H1 (cell line): ENCODE measurements around the gene ARAP2. TPM values are rescaled to one million over a fixed set of nuclear protein-coding genes. Genes with fewer than 3 reads are reported as not detected.

Source experiments
- CTCF ChIA-PET: fragments of 300-600 bp; sonication (Branson Sonifier 250); formaldehyde crosslinking; loops from one replicate; lab custom pipeline; 2021; ENCODE audit not compliant: partially characterized antibody; lab: Charles Lee
- POLR2A ChIA-PET: fragments of 300-600 bp; sonication (Branson Sonifier 250); formaldehyde crosslinking; loops from one replicate; lab custom pipeline; 2021; ENCODE audit warnings: inconsistent platforms; ENCODE audit not compliant: partially characterized antibody; lab: Charles Lee
- DNase-seq, 2 experiments: peaks; one replicate each; pipeline versions ENCODE4 v3.0.0 to v3.0.0-alpha.2; 2010 to 2022; ENCODE audit warnings: low spot score in 2 of 2, low read depth in 1 of 2, mixed read lengths in 1 of 2
- FAIRE-seq: peaks from 2 replicates; lab custom pipeline; 2011; peaks lifted over from hg19 to GRCh38; lab: Jason Lieb, UNC
- H2AFZ ChIP-seq: 2 replicates; pipeline ENCODE4 v1.8.1; 2012; ENCODE audit warnings: low read length, inconsistent platforms
- H2AK5ac ChIP-seq: 2 replicates; pipeline ENCODE4 v1.6.1; 2013; ENCODE audit warnings: low read depth, low read length
- H2BK120ac ChIP-seq: replicated peaks from 2 replicates; pipeline ENCODE3; 2013; ENCODE audit warnings: low read depth, low read length, inconsistent platforms
- H2BK12ac ChIP-seq: 2 replicates; pipeline ENCODE4 v1.6.1; 2013; ENCODE audit warnings: low read depth, low read length
- H2BK15ac ChIP-seq: 2 replicates; pipeline ENCODE4 v1.6.1; 2013; ENCODE audit warnings: low read length
- H2BK20ac ChIP-seq: 2 replicates; pipeline ENCODE4 v1.6.1; 2013; ENCODE audit warnings: low read length
- H2BK5ac ChIP-seq: 2 replicates; pipeline ENCODE4 v1.6.1; 2013; ENCODE audit warnings: low read depth, low read length
- H3K14ac ChIP-seq: 2 replicates; pipeline ENCODE4 v1.6.1; 2013; ENCODE audit warnings: inconsistent platforms; ENCODE audit not compliant: insufficient read length
- H3K18ac ChIP-seq: 2 replicates; pipeline ENCODE4 v1.6.1; 2013; ENCODE audit warnings: low read length; ENCODE audit errors: extremely low read depth
- H3K23ac ChIP-seq: 2 replicates; pipeline ENCODE4 v1.6.1; 2013; ENCODE audit warnings: inconsistent platforms; ENCODE audit not compliant: insufficient read length
- H3K23me2 ChIP-seq: 2 replicates; pipeline ENCODE4 v1.6.1; 2013; ENCODE audit warnings: low read depth, low read length
- H3K27ac ChIP-seq: 2 replicates; pipeline ENCODE4 v1.6.1; 2011; ENCODE audit warnings: low read depth, low read length, inconsistent platforms
- H3K27me3 ChIP-seq, 4 experiments: replicated peaks in 1 of 4; 1 replicate in 1 of 4; 2 replicates in 3 of 4; pipeline versions ENCODE4 v1.6.1 to v1.8.1; 2011 to 2013; ENCODE audit warnings: low read length in 3 of 4, mild to moderate bottlenecking in 3 of 4, inconsistent platforms in 2 of 4, mixed read lengths in 2 of 4, moderate library complexity in 1 of 4; ENCODE audit not compliant: control insufficient read depth in 3 of 4, insufficient read depth in 3 of 4; ENCODE audit errors: extremely low read depth in 1 of 4
- H3K36me3 ChIP-seq, 4 experiments: 2 replicates each; pipeline versions ENCODE4 v1.6.1 to v1.8.1; 2011 to 2013; ENCODE audit warnings: mild to moderate bottlenecking in 4 of 4, low read length in 3 of 4, moderate library complexity in 2 of 4, control low read depth in 1 of 4, inconsistent platforms in 1 of 4; ENCODE audit not compliant: insufficient read depth in 4 of 4, control insufficient read depth in 2 of 4
- H3K4ac ChIP-seq: replicated peaks from 2 replicates; pipeline ENCODE3; 2013; ENCODE audit warnings: low read length, low read depth, mixed read lengths, inconsistent platforms; ENCODE audit not compliant: insufficient read length
- H3K4me1 ChIP-seq, 4 experiments: replicated peaks in 1 of 4; 1 replicate in 1 of 4; 2 replicates in 3 of 4; pipeline versions ENCODE4 v1.6.1 to v1.8.1; 2011 to 2013; ENCODE audit warnings: low read length in 3 of 4, inconsistent platforms in 2 of 4, mixed read lengths in 1 of 4; ENCODE audit not compliant: insufficient read depth in 4 of 4, control insufficient read depth in 3 of 4
- H3K4me2 ChIP-seq, 2 experiments: 2 replicates each; pipeline versions ENCODE4 v1.6.1 to v1.8.1; 2011 to 2013; ENCODE audit warnings: low read depth in 2 of 2, low read length in 2 of 2, control low read depth in 1 of 2, inconsistent platforms in 1 of 2, mild to moderate bottlenecking in 1 of 2; ENCODE audit not compliant: insufficient read depth in 1 of 2
- H3K4me3 ChIP-seq, 4 experiments: fragments of 200-600, 300-600 bp in 1 of 4; sonication (generic), shearing (Covaris generic), sonication (Bioruptor Twin) in 1 of 4; 2 replicates each; pipeline versions ENCODE4 v1.5.1 to v1.8.1; 2011 to 2016; ENCODE audit warnings: low read length in 4 of 4, low read depth in 3 of 4, control low read depth in 2 of 4, inconsistent platforms in 2 of 4, mild to moderate bottlenecking in 2 of 4, mixed read lengths in 1 of 4, moderate library complexity in 1 of 4; ENCODE audit not compliant: insufficient read depth in 2 of 4; ENCODE audit errors: extremely low read depth in 1 of 4
- H3K56ac ChIP-seq: replicated peaks from 2 replicates; pipeline ENCODE3; 2013; ENCODE audit warnings: low read depth, mild to moderate bottlenecking, mixed read lengths, low read length, inconsistent platforms; ENCODE audit not compliant: insufficient read length
- H3K79me1 ChIP-seq: 2 replicates; pipeline ENCODE4 v1.6.1; 2013; ENCODE audit warnings: low read depth, low read length, control low read depth
- H3K79me2 ChIP-seq, 2 experiments: 2 replicates each; pipeline versions ENCODE4 v1.6.1 to v1.8.1; 2012 to 2013; ENCODE audit warnings: low read length in 2 of 2, mild to moderate bottlenecking in 2 of 2, inconsistent platforms in 1 of 2; ENCODE audit not compliant: insufficient read depth in 2 of 2, control insufficient read depth in 1 of 2
- H3K9ac ChIP-seq, 4 experiments: replicated peaks in 1 of 4; 1 replicate in 1 of 4; 2 replicates in 3 of 4; pipeline versions ENCODE4 v1.6.1 to v1.8.1; 2011 to 2013; ENCODE audit warnings: low read depth in 3 of 4, low read length in 3 of 4, control low read depth in 2 of 4, mild to moderate bottlenecking in 2 of 4, moderate library complexity in 2 of 4, inconsistent platforms in 1 of 4; ENCODE audit errors: extremely low read depth in 1 of 4
- H3K9me3 ChIP-seq, 2 experiments: 2 replicates each; pipeline versions ENCODE4 v1.6.1 to v1.8.1; 2012 to 2013; ENCODE audit warnings: mild to moderate bottlenecking in 2 of 2, moderate library complexity in 2 of 2, control low read depth in 1 of 2, inconsistent platforms in 1 of 2, low read depth in 1 of 2, low read length in 1 of 2, mixed read lengths in 1 of 2; ENCODE audit not compliant: insufficient read depth in 2 of 2
- H4K20me1 ChIP-seq, 2 experiments: replicated peaks in 1 of 2; 2 replicates each; pipeline versions ENCODE3 to v1.8.1; 2011 to 2013; ENCODE audit warnings: inconsistent platforms in 2 of 2, low read length in 2 of 2, mild to moderate bottlenecking in 1 of 2; ENCODE audit not compliant: insufficient read depth in 2 of 2, control insufficient read depth in 1 of 2
- H4K5ac ChIP-seq: 2 replicates; pipeline ENCODE4 v1.6.1; 2013; ENCODE audit warnings: low read length, low read depth, mixed read lengths, inconsistent platforms; ENCODE audit not compliant: insufficient read length
- H4K8ac ChIP-seq: 2 replicates; pipeline ENCODE4 v1.8.0; 2013; ENCODE audit warnings: mild to moderate bottlenecking, moderate library complexity, low read length, inconsistent platforms; ENCODE audit not compliant: insufficient read depth; ENCODE audit errors: extremely low read depth
- H4K91ac ChIP-seq: replicated peaks from 2 replicates; pipeline ENCODE3; 2013; ENCODE audit warnings: low read length, mixed read lengths, inconsistent platforms; ENCODE audit not compliant: insufficient read length
- EP300 ChIP-seq, 2 experiments: IDR thresholded peaks; 1 replicate in 1 of 2; 2 replicates in 1 of 2; pipeline ENCODE4 v1.6.1; 2011 to 2012; ENCODE audit warnings: low read depth in 2 of 2, low read length in 2 of 2, mild to moderate bottlenecking in 2 of 2, borderline replicate concordance in 1 of 2, inconsistent platforms in 1 of 2, moderate library complexity in 1 of 2
- JUN ChIP-seq: IDR thresholded peaks from 2 replicates; pipeline ENCODE4 v1.6.1; 2011; ENCODE audit warnings: low read depth, mild to moderate bottlenecking, improper control_type of control experiment, low read length
- KDM4A ChIP-seq: IDR thresholded peaks from one replicate; pipeline ENCODE4 v1.7.1; 2012; ENCODE audit warnings: low read depth, mild to moderate bottlenecking, moderate library complexity, low read length, inconsistent platforms; ENCODE audit not compliant: severe bottlenecking
- MAFK ChIP-seq: IDR thresholded peaks from 2 replicates; pipeline ENCODE4 v1.6.1; 2012; ENCODE audit warnings: low read depth, mild to moderate bottlenecking, improper control_type of control experiment, low read length
- POLR2A ChIP-seq, 2 experiments: IDR thresholded peaks; 1 replicate in 1 of 2; 2 replicates in 1 of 2; pipeline ENCODE4 v1.6.1; 2011; ENCODE audit warnings: low read depth in 2 of 2, low read length in 2 of 2, mild to moderate bottlenecking in 2 of 2; ENCODE audit errors: control extremely low read depth in 1 of 2
- WGBS, 2 experiments: shearing (Covaris generic) in 1 of 2; methylation state at CpG; one replicate each; pipeline versions ENCODE4 v1.1.6 to v1.1.7; 2013 to 2015; ENCODE audit warnings: low lambda C conversion rate in 2 of 2, mixed read lengths in 2 of 2, inconsistent platforms in 1 of 2, low coverage in 1 of 2, missing lambda C conversion rate in 1 of 2; ENCODE audit not compliant: insufficient replicate concordance in 2 of 2, insufficient coverage in 1 of 2, insufficient read length in 1 of 2; ENCODE audit errors: extremely low coverage in 1 of 2, missing lambda C conversion rate in 1 of 2; 5-methylcytosine and 5-hydroxymethylcytosine counted together
- polyA plus RNA-seq, 7 experiments: library from polyadenylated mRNA; depleted of rRNA in 3 of 7; stranded (reverse) in 5 of 7; unstranded in 2 of 7; fragments of >200 nt in 5 of 7; fragments of 200-250 nt in 2 of 7; gene quantifications; 1 replicate in 5 of 7; 2 replicates in 1 of 7; 4 replicates in 1 of 7; pipeline versions ENCODE4 v1.2.1 to v1.2.3, GENCODE V29; 2011 to 2013; ENCODE audit warnings: missing spikeins in 2 of 7, mixed read lengths in 2 of 7
- total RNA-seq: library from RNA; stranded (reverse); fragmentation: NEBNext Ultra II Directional; extraction: Animal tissue kit (Norgen Biotek cat#: 25700); gene quantifications from 2 replicates; pipeline ENCODE4 v1.2.1, GENCODE V29; 2021

Gene ARAP2
- total and polyA plus RNA-seq, 2 of the 8 experiments (the other 6 are each of a cell fraction or from before 2014, with no cell fraction given), result 0.15 to 2.3 TPM

GRCh38 chr4:36278789-36279188, 34.5 kb upstream of the ARAP2 start:
- Histone ChIP-seq H2BK120ac (no peak overlapping the region), H3K27ac (no peak overlapping the region), H3K56ac (no peak overlapping the region), H2BK15ac (no peak overlapping the region), H4K20me1 (no peaks in the 10 kb centered on the region), H3K23me2 (no peaks in the 10 kb centered on the region), H3K36me3 (no peaks in the 10 kb centered on the region), H3K14ac (no peak overlapping the region), H3K4me3 (no peak overlapping the region), H4K5ac (no peak overlapping the region), H2BK20ac (no peak overlapping the region), H3K79me1 (no peaks in the 10 kb centered on the region), H4K8ac (no peak overlapping the region), H3K9me3 (no peaks in the 10 kb centered on the region), H3K27me3 (no peaks in the 10 kb centered on the region), H3K79me2 (no peaks in the 10 kb centered on the region), H3K4ac (no peak overlapping the region), H3K4me1 (peaks cover 0 to 4% (median under 1%) of the 10 kb centered on the region in 4 experiments; a peak in 1 of 7 replicates), H2BK5ac (no peak overlapping the region), H3K4me2 (no peak overlapping the region), H3K9ac (no peak overlapping the region), H2BK12ac (no peak overlapping the region), H3K18ac (no peak overlapping the region), H2AK5ac (no peak overlapping the region), H4K91ac (no peak overlapping the region), H3K23ac (no peak overlapping the region), H2AFZ (0 out of 2 replicates have a peak overlapping the region, but pooled peaks have one; percentile 10)
- CTCF ChIA-PET, result no interaction called here
- POLR2A ChIA-PET, result no interaction called here
- no peak for FAIRE-seq
- TF ChIP-seq MAFK, result no peak
- TF ChIP-seq EP300 (IDR thresholded peaks at IDR 0.05; ENCODE audit: borderline replicate concordance in 1 of 2, low read depth in 2 of 2, low read length in 2 of 2), result no peak
- TF ChIP-seq JUN, result no peak
- TF ChIP-seq KDM4A, result no peak
- TF ChIP-seq POLR2A (IDR thresholded peaks at IDR 0.05; ENCODE audit: control extremely low read depth in 1 of 2, low read depth in 2 of 2, low read length in 2 of 2), result no peak
- WGBS, 2 experiments, result 89% methylated on average over 2 of the region's 2 CpGs; no CpG with 5 or more reads in 1 of the 2 experiments
- DNase-seq, result no peak
